T-cell (primary cell): Measurements from ENCODE around the gene GATA6. TPM values are rescaled to one million over a fixed set of nuclear protein-coding genes. Genes with fewer than 3 reads are reported as not detected.

Source experiments
- ATAC-seq, 4 experiments: fragments of 200-7000 bp in 3 of 4; fragments of 150-1000 bp in 1 of 4; cut with Tn5 transposase; replicated peaks in 1 of 4; 1 replicate in 3 of 4; 2 replicates in 1 of 4; pipeline ENCODE4 v1.10.0; 2021; ENCODE audit warnings: moderate library complexity in 3 of 4, mild to moderate bottlenecking in 2 of 4, moderate number of reproducible peaks in 1 of 4
- CTCF ChIA-PET, 2 donors: fragments of 300-600 bp; sonication (Branson Sonifier 250); formaldehyde crosslinking; loops; one replicate each; lab custom pipeline; 2022; ENCODE audit warnings: antibody characterized with exemption in 2 of 2; lab: Charles Lee
- POLR2A ChIA-PET, 2 donors: fragments of 300-600 bp; sonication (Branson Sonifier 250); formaldehyde crosslinking; loops; one replicate each; lab custom pipeline; 2022; ENCODE audit warnings: antibody characterized with exemption in 2 of 2; lab: Charles Lee
- DNase-seq, 35 experiments: peaks; one replicate each; pipeline versions ENCODE4 v3.0.0 to v3.0.0-alpha.2; 2013 to 2023
- H3K27ac ChIP-seq: one replicate; pipeline ENCODE4 v1.5.1; 2013; ENCODE audit warnings: low read length
- H3K27me3 ChIP-seq, 2 experiments: replicated peaks in 1 of 2; 1 replicate in 1 of 2; 2 replicates in 1 of 2; pipeline versions ENCODE4 v1.6.1 to v1.7.0; 2013; ENCODE audit warnings: low read length in 1 of 2, mixed read lengths in 1 of 2; ENCODE audit not compliant: control insufficient read depth in 2 of 2, insufficient read depth in 2 of 2; ENCODE audit errors: extremely low read depth in 1 of 2
- H3K36me3 ChIP-seq, 2 donors: 1 replicate in 1 of 2; 2 replicates in 1 of 2; pipeline versions ENCODE4 v1.6.1 to v1.7.0; 2013; ENCODE audit warnings: low read length in 1 of 2; ENCODE audit not compliant: control insufficient read depth in 2 of 2, insufficient read depth in 1 of 2; ENCODE audit errors: extremely low read depth in 1 of 2
- H3K4me1 ChIP-seq, 2 experiments: 1 replicate in 1 of 2; 2 replicates in 1 of 2; pipeline versions ENCODE4 v1.6.1 to v1.7.0; 2013; ENCODE audit warnings: low read length in 2 of 2, mixed read lengths in 1 of 2; ENCODE audit not compliant: insufficient read depth in 2 of 2, control insufficient read depth in 1 of 2; ENCODE audit errors: extremely low read depth in 1 of 2
- H3K4me3 ChIP-seq, 2 donors: 1 replicate in 1 of 2; 2 replicates in 1 of 2; pipeline versions ENCODE4 v1.5.1 to v1.7.0; 2013; ENCODE audit warnings: mild to moderate bottlenecking in 2 of 2, low read length in 1 of 2, moderate library complexity in 1 of 2; ENCODE audit not compliant: control insufficient read depth in 1 of 2; ENCODE audit errors: extremely low read depth in 1 of 2
- H3K9me3 ChIP-seq: 2 replicates; pipeline ENCODE4 v1.7.0; 2013
- H3K27ac Mint-ChIP-seq, 2 donors: one replicate each; pipeline ENCODE4 v1.8.0; 2020 to 2021; ENCODE audit warnings: mild to moderate bottlenecking in 2 of 2, mixed read lengths in 2 of 2
- H3K27me3 Mint-ChIP-seq, 2 donors: one replicate each; pipeline ENCODE4 v1.8.0; 2021 to 2022; ENCODE audit warnings: mixed read lengths in 2 of 2
- H3K36me3 Mint-ChIP-seq: one replicate; pipeline ENCODE4 v1.8.0; 2021; ENCODE audit warnings: mixed read lengths
- H3K4me1 Mint-ChIP-seq, 3 donors: one replicate each; pipeline ENCODE4 v1.8.0; 2020 to 2022; ENCODE audit warnings: mixed read lengths in 3 of 3, mild to moderate bottlenecking in 1 of 3
- H3K4me3 Mint-ChIP-seq, 3 donors: one replicate each; pipeline ENCODE4 v1.8.0; 2020 to 2022; ENCODE audit warnings: mild to moderate bottlenecking in 3 of 3, mixed read lengths in 3 of 3, moderate library complexity in 3 of 3
- H3K9me3 Mint-ChIP-seq, 3 donors: one replicate each; pipeline ENCODE4 v1.8.0; 2020 to 2022; ENCODE audit warnings: mixed read lengths in 3 of 3
- WGBS: methylation state at CpG from one replicate; pipeline ENCODE4 v1.1.5; 2013; ENCODE audit warnings: missing lambda C conversion rate; ENCODE audit not compliant: insufficient coverage; 5-methylcytosine and 5-hydroxymethylcytosine counted together
- total RNA-seq, 35 experiments: library from RNA in 6 of 35; stranded (reverse) in 6 of 35; fragments of 120-200 nt in 1 of 35; gene quantifications; one replicate each; pipeline versions ENCODE4 v1.2.1 to v1.2.4 and lab custom pipeline; 2013 to 2026

Gene GATA6
- total RNA-seq, 5 donors from 2014 or later (not counting 1 experiment from before 2014, with no cell fraction given) = 0.13 to 0.96 (median 0.59) TPM

- Mint-ChIP-seq H3K27me3 (peaks cover 42 to 52% of the 10 kb centered on the region in 2 donors), H3K27ac (no peak overlapping the region), H3K9me3 (no peaks in the 10 kb centered on the region), H3K36me3 (no peaks in the 10 kb centered on the region), H3K4me1 (peaks cover 0 to 3% (median 0%) of the 10 kb centered on the region in 3 donors), H3K4me3 (no peak overlapping the region)
- H3K27me3 ChIP-seq = peaks cover 24 to 38% of the 10 kb centered on the region in 2 experiments
- CTCF ChIA-PET = no interaction called here
- no peak overlapping the region for H3K27ac ChIP-seq
- DNase-seq (no peak), ATAC-seq (no peak)
- no peak overlapping the region for H3K4me3 ChIP-seq
- WGBS = 19% methylated on average over 54 of the region's 71 CpGs
- H3K4me1 ChIP-seq = no peaks in the 10 kb centered on the region
- POLR2A ChIA-PET = no interaction called here
- no peaks in the 10 kb centered on the region for H3K9me3 ChIP-seq
- H3K36me3 ChIP-seq = no peaks in the 10 kb centered on the region
Measured at GRCh38 chr18:22176420-22177326, 7.3 kb downstream of the GATA6 start.

GRCh38 chr18:22177327-22177871 is 8.0 kb downstream of the GATA6 start:
- H3K27ac Mint-ChIP-seq = peak overlapping the region in 1 of 2 donors; percentile 46
- ChIA-PET POLR2A (no interaction called here), CTCF (no interaction called here)
- H3K4me1 ChIP-seq = no peaks in the 10 kb centered on the region
- WGBS = no CpG with 5 or more reads among the region's 13 CpGs
- ATAC-seq (no peak), DNase-seq (no peak)
- no peaks in the 10 kb centered on the region for H3K9me3 Mint-ChIP-seq
- H3K27me3 Mint-ChIP-seq = peaks cover 42 to 49% of the 10 kb centered on the region in 2 donors
- no peaks in the 10 kb centered on the region for H3K36me3 Mint-ChIP-seq
- H3K27me3 ChIP-seq = peaks cover 24 to 34% of the 10 kb centered on the region in 2 experiments
- H3K4me3 ChIP-seq = no peak overlapping the region
- H3K27ac ChIP-seq = no peak overlapping the region
- no peaks in the 10 kb centered on the region for H3K9me3 ChIP-seq
- no peaks in the 10 kb centered on the region for H3K36me3 ChIP-seq
- no peak overlapping the region for H3K4me3 Mint-ChIP-seq
- peaks cover 0 to 3% (median 0%) of the 10 kb centered on the region in 3 donors for H3K4me1 Mint-ChIP-seq

GRCh38 chr18:22179174-22179573 is 9.8 kb downstream of the GATA6 start:
- no peak for DNase-seq
- no peak overlapping the region for H3K4me3 ChIP-seq
- POLR2A ChIA-PET = no interaction called here
- no peaks in the 10 kb centered on the region for H3K4me1 ChIP-seq
- no peaks in the 10 kb centered on the region for H3K36me3 Mint-ChIP-seq
- no peak for ATAC-seq
- CTCF ChIA-PET = no interaction called here
- H3K9me3 Mint-ChIP-seq = no peaks in the 10 kb centered on the region
- no peaks in the 10 kb centered on the region for H3K9me3 ChIP-seq
- no peaks in the 10 kb centered on the region for H3K36me3 ChIP-seq
- H3K27me3 Mint-ChIP-seq = peaks cover 25 to 32% of the 10 kb centered on the region in 2 donors
- peaks cover 0 to 2% (median 0%) of the 10 kb centered on the region in 3 donors for H3K4me1 Mint-ChIP-seq
- H3K4me3 Mint-ChIP-seq = no peak overlapping the region
- H3K27ac Mint-ChIP-seq = no peak overlapping the region
- no peak overlapping the region for H3K27ac ChIP-seq
- H3K27me3 ChIP-seq = peaks cover 13 to 16% of the 10 kb centered on the region in 2 experiments

- Mint-ChIP-seq H3K27me3 (peaks cover 24 to 29% of the 10 kb centered on the region in 2 donors), H3K36me3 (no peaks in the 10 kb centered on the region), H3K27ac (no peak overlapping the region), H3K4me1 (peaks cover 0 to 2% (median 0%) of the 10 kb centered on the region in 3 donors), H3K4me3 (no peak overlapping the region), H3K9me3 (no peaks in the 10 kb centered on the region)
- Histone ChIP-seq H3K4me3 (no peak overlapping the region), H3K4me1 (no peaks in the 10 kb centered on the region), H3K9me3 (no peaks in the 10 kb centered on the region), H3K27me3 (peaks cover 13 to 14% of the 10 kb centered on the region in 2 experiments), H3K27ac (no peak overlapping the region), H3K36me3 (no peaks in the 10 kb centered on the region)
- WGBS = 60% methylated on average over 1 of the region's 1 CpG
- ATAC-seq = no peak
- ChIA-PET CTCF (no interaction called here), POLR2A (no interaction called here)
- no peak for DNase-seq
Measured at GRCh38 chr18:22179631-22180030, 10.2 kb downstream of the GATA6 start.

GRCh38 chr18:22180722-22181121 is 11.3 kb downstream of the GATA6 start:
- Histone ChIP-seq H3K9me3 (no peaks in the 10 kb centered on the region), H3K27ac (no peak overlapping the region), H3K27me3 (peaks cover 8 to 19% of the 10 kb centered on the region in 2 experiments), H3K4me3 (no peak overlapping the region), H3K36me3 (no peaks in the 10 kb centered on the region), H3K4me1 (no peaks in the 10 kb centered on the region)
- DNase-seq (no peak), ATAC-seq (no peak)
- CTCF ChIA-PET = interaction anchor here in 1 of 2 donors (0.6 kb wide), 1 partner anchor 1216 kb away, joined by 3 read pairs; no protein-coding TSS in a partner anchor
- Mint-ChIP-seq H3K36me3 (no peaks in the 10 kb centered on the region), H3K27ac (no peak overlapping the region), H3K9me3 (no peaks in the 10 kb centered on the region), H3K27me3 (peaks cover 19 to 24% of the 10 kb centered on the region in 2 donors), H3K4me1 (peaks cover 0 to 2% (median 0%) of the 10 kb centered on the region in 3 donors), H3K4me3 (no peak overlapping the region)
- POLR2A ChIA-PET = no interaction called here
- 50% methylated on average over 2 of the region's 6 CpGs for WGBS

GRCh38 chr18:22182884-22183697 is 13.7 kb downstream of the GATA6 start:
- Mint-ChIP-seq H3K4me3 (no peak overlapping the region), H3K27ac (no peak overlapping the region), H3K27me3 (peaks cover 10 to 17% of the 10 kb centered on the region in 2 donors), H3K4me1 (no peaks in the 10 kb centered on the region), H3K9me3 (no peaks in the 10 kb centered on the region), H3K36me3 (no peaks in the 10 kb centered on the region)
- no peak for DNase-seq
- H3K4me3 ChIP-seq = no peak overlapping the region
- H3K27me3 ChIP-seq = peaks cover 7 to 10% of the 10 kb centered on the region in 2 experiments
- ATAC-seq = no peak
- H3K9me3 ChIP-seq = no peaks in the 10 kb centered on the region
- no peaks in the 10 kb centered on the region for H3K36me3 ChIP-seq
- H3K27ac ChIP-seq = no peak overlapping the region
- ChIA-PET POLR2A (interaction anchor here in 1 of 2 donors (0.8 kb wide), 1 partner anchor 9 kb away, joined by 4 read pairs; no protein-coding TSS in a partner anchor), CTCF (no interaction called here)
- H3K4me1 ChIP-seq = no peaks in the 10 kb centered on the region
- no CpG with 5 or more reads among the region's 4 CpGs for WGBS
